Epithelial cell of esophagus (primary cell): ENCODE measurements around the gene FOXK1.

ENCODE experiments used
- DNase-seq: peaks from one replicate; pipeline ENCODE4 v3.0.0; 2010; ENCODE audit warnings: low read depth
- H3K4me3 ChIP-seq: 2 replicates; pipeline ENCODE4 v1.5.1; 2011; ENCODE audit warnings: mild to moderate bottlenecking, low read length, control low read depth
- CTCF ChIP-seq: IDR thresholded peaks from 2 replicates; pipeline ENCODE4 v1.5.1; 2011; ENCODE audit warnings: low read depth, mild to moderate bottlenecking, low read length, control low read depth, inconsistent platforms; ENCODE audit not compliant: insufficient read depth; ENCODE audit errors: missing control alignments

Gene FOXK1

DNA sequence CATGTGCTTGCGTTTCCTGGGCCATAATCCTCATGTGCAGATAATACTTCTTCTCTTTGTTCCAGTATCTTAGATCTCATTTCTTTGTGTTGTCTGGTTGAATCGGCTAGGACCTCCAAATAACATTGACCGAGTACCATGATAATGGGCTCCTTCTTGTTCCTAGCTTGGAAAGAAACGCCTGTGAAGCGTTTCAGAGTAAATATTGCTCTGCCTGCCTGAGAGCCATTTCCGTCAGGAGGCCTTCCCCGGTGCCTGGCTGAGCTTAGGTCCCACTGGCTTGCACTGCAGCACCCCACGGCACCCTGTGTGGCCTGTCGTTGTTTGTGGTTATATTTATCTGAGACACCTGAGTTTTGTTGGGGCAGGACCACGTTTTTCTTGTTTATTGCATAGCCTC, 17.7 kb downstream of the FOXK1 start:
- TF ChIP-seq CTCF: no peak
- DNase-seq: no peak
- H3K4me3 ChIP-seq: no peak overlapping the region

GRCh38 chr7:4700577-4701235, 18.6 kb downstream of the FOXK1 start:
- no peak overlapping the region for H3K4me3 ChIP-seq
- no peak for TF ChIP-seq CTCF
- DNase-seq: peak; percentile 75

DNA sequence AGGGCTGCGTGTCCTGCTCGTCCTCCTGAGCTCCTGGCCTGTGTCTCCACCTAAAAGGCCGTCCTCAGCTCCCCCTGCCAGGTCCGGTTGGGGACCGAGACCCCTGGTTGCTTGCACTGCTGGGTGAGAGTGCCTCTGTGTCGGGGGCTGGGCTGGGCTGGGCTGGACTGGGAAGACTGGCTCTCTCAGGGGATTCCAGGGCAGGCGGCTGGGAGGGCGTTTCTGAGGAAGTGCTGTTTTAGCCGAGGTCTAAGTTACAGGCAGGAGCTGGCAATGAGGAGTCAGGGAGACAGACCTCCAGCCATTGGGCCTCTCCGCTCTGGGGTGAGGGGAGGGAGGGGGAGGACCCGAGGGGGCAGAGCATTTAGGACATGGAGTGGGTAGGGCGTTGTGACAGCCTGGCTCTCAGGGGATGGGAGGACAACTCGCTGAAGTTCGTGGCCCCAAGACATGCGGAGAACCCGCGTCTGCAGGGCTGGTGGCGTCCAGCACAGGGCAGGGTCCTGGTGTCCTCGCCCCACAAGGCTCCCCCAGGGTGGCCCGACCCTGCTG, 20.9 kb downstream of the FOXK1 start:
- H3K4me3 ChIP-seq: no peak overlapping the region
- TF ChIP-seq CTCF: no peak
- DNase-seq: no peak

GRCh38 chr7:4703532-4703931, 21.4 kb downstream of the FOXK1 start:
- no peak for DNase-seq
- TF ChIP-seq CTCF: no peak
- H3K4me3 ChIP-seq: no peak overlapping the region

GRCh38 chr7:4706384-4707216, 24.5 kb downstream of the FOXK1 start:
- TF ChIP-seq CTCF: no peak
- no peak overlapping the region for H3K4me3 ChIP-seq
- DNase-seq: no peak

- H3K4me3 ChIP-seq: no peak overlapping the region
Observed at GRCh38 chr7:4707217-4707741, 25.2 kb downstream of the FOXK1 start.

More at GRCh38 chr7:4707217-4707741, 25.2 kb downstream of the FOXK1 start:
- no peak for TF ChIP-seq CTCF
- DNase-seq: no peak
